Prostate gland (tissue), 2 donors: ENCODE data around the gene KCNT1.

Source experiments
- CTCF ChIP-seq, 4 experiments: fragments of 200-600 bp in 2 of 4; fragments of 450-650 bp in 2 of 4; sonication (generic) in 2 of 4; IDR thresholded peaks; 1 replicate in 3 of 4; 2 replicates in 1 of 4; pipeline ENCODE4 v1.5.1; 2016 to 2019; ENCODE audit warnings: antibody characterized with exemption in 4 of 4, mild to moderate bottlenecking in 2 of 4, moderate library complexity in 2 of 4
- POLR2A ChIP-seq: fragments of 450-650 bp; IDR thresholded peaks from one replicate; pipeline ENCODE4 v1.6.1; 2016; ENCODE audit warnings: antibody characterized with exemption, mild to moderate bottlenecking
- POLR2AphosphoS5 ChIP-seq: sonication (generic); formaldehyde crosslinking; IDR thresholded peaks from one replicate; pipeline ENCODE4 v1.6.1; 2017; ENCODE audit warnings: antibody characterized with exemption

GRCh38 chr9:135737840-135738521, 36.0 kb downstream of the KCNT1 start:
- TF ChIP-seq POLR2A (no peak), CTCF (IDR thresholded peaks at IDR 0.05) (no peak), POLR2AphosphoS5 (no peak)
